IMR-90 (cell line): Measurements from ENCODE around the gene DPP6. TPM values are rescaled to one million over a fixed set of nuclear protein-coding genes. Genes with fewer than 3 reads are reported as not detected.

Experiments
- ATAC-seq: fragments of 200-7000 bp; cut with Tn5 transposase; 2 replicates; pipeline ENCODE4 v1.9.1; 2020; ENCODE audit warnings: low read depth, mild to moderate bottlenecking, moderate library complexity
- BruUV-seq: library from RNA; stranded (reverse); fragments of 400-500 nt; replicated peaks from 2 replicates; lab custom pipeline; 2021; lab: Mats Ljungman, UMichigan
- CTCF ChIA-PET: fragments of 300-600 bp; formaldehyde crosslinking; extraction: SDS; loops from one replicate; lab custom pipeline; 2021; ENCODE audit warnings: antibody characterized with exemption; lab: Yijun Ruan, JAX
- POLR2A ChIA-PET: fragments of 300-600 bp; sonication (Branson Sonifier 250); formaldehyde crosslinking; loops from one replicate; lab custom pipeline; 2022; ENCODE audit warnings: antibody characterized with exemption; ENCODE audit not compliant: unreplicated experiment; lab: Charles Lee
- DNase-seq: peaks from one replicate; pipeline ENCODE4 v3.0.0; 2013
- H2AFZ ChIP-seq: replicated peaks from 2 replicates; pipeline ENCODE3; 2013; ENCODE audit warnings: low read length, mild to moderate bottlenecking; ENCODE audit not compliant: poor library complexity
- H2AK5ac ChIP-seq: 2 replicates; pipeline ENCODE4 v1.6.1; 2013; ENCODE audit warnings: low read depth, low read length, inconsistent platforms
- H2AK9ac ChIP-seq: replicated peaks from 2 replicates; pipeline ENCODE3; 2013; ENCODE audit warnings: mild to moderate bottlenecking, low read depth, low read length, moderate library complexity; ENCODE audit not compliant: poor library complexity
- H2BK120ac ChIP-seq: 2 replicates; pipeline ENCODE4 v1.6.1; 2013; ENCODE audit warnings: low read depth, low read length, inconsistent platforms
- H2BK15ac ChIP-seq: 3 replicates; pipeline ENCODE4 v1.6.1; 2013; ENCODE audit warnings: low read depth, low read length, inconsistent platforms
- H2BK20ac ChIP-seq: 2 replicates; pipeline ENCODE4 v1.6.1; 2013; ENCODE audit warnings: low read depth, mild to moderate bottlenecking, inconsistent platforms, low read length, moderate library complexity
- H2BK5ac ChIP-seq: 2 replicates; pipeline ENCODE4 v1.6.1; 2013; ENCODE audit warnings: mild to moderate bottlenecking, low read depth, low read length, inconsistent platforms; ENCODE audit not compliant: poor library complexity, severe bottlenecking
- H3K14ac ChIP-seq: replicated peaks from 2 replicates; pipeline ENCODE4 v1.6.1; 2013; ENCODE audit warnings: low read depth, low read length, inconsistent platforms
- H3K18ac ChIP-seq: 2 replicates; pipeline ENCODE4 v1.6.1; 2013; ENCODE audit warnings: low read depth, low read length, control low read depth
- H3K23ac ChIP-seq: 2 replicates; pipeline ENCODE4 v1.6.1; 2013; ENCODE audit warnings: low read depth, low read length, inconsistent platforms
- H3K27ac ChIP-seq: 2 replicates; pipeline ENCODE4 v1.5.1; 2013; ENCODE audit warnings: mild to moderate bottlenecking, control low read depth, low read length; ENCODE audit not compliant: insufficient read depth
- H3K27me3 ChIP-seq: 2 replicates; pipeline ENCODE4 v1.6.1; 2013; ENCODE audit warnings: low read length; ENCODE audit not compliant: control insufficient read depth, insufficient read depth
- H3K36me3 ChIP-seq: 2 replicates; pipeline ENCODE4 v1.6.1; 2013; ENCODE audit warnings: low read length, mixed read lengths; ENCODE audit not compliant: control insufficient read depth, insufficient read depth
- H3K4ac ChIP-seq: 2 replicates; pipeline ENCODE4 v1.6.1; 2013; ENCODE audit warnings: low read depth, low read length, inconsistent platforms
- H3K4me1 ChIP-seq: 2 replicates; pipeline ENCODE4 v1.6.1; 2013; ENCODE audit warnings: low read length, mixed read lengths; ENCODE audit not compliant: control insufficient read depth, insufficient read depth
- H3K4me2 ChIP-seq: 2 replicates; pipeline ENCODE4 v1.6.1; 2013; ENCODE audit warnings: low read depth, mild to moderate bottlenecking, control low read depth, low read length, moderate library complexity
- H3K4me3 ChIP-seq: 2 replicates; pipeline ENCODE4 v1.5.1; 2013; ENCODE audit warnings: low read depth, mild to moderate bottlenecking, control low read depth, low read length, moderate library complexity; ENCODE audit not compliant: insufficient read depth
- H3K56ac ChIP-seq: 2 replicates; pipeline ENCODE4 v1.6.1; 2013; ENCODE audit warnings: low read length, inconsistent platforms; ENCODE audit not compliant: insufficient read depth; ENCODE audit errors: extremely low read depth
- H3K79me1 ChIP-seq, 2 experiments: 2 replicates each; pipeline ENCODE4 v1.6.1; 2013; ENCODE audit warnings: low read length in 2 of 2, inconsistent platforms in 1 of 2, low read depth in 1 of 2
- H3K9ac ChIP-seq: 2 replicates; pipeline ENCODE4 v1.6.1; 2013; ENCODE audit warnings: low read depth, low read length, control low read depth
- H3K9me1 ChIP-seq: 2 replicates; pipeline ENCODE4 v1.6.1; 2013; ENCODE audit warnings: low read length, inconsistent platforms; ENCODE audit not compliant: insufficient read depth
- H3K9me3 ChIP-seq: 2 replicates; pipeline ENCODE4 v1.6.1; 2013; ENCODE audit warnings: low read length; ENCODE audit not compliant: control insufficient read depth, insufficient read depth
- H4K20me1 ChIP-seq: 2 replicates; pipeline ENCODE4 v1.6.1; 2013; ENCODE audit warnings: low read length, inconsistent platforms; ENCODE audit not compliant: insufficient read depth
- H4K5ac ChIP-seq: 2 replicates; pipeline ENCODE4 v1.6.1; 2013; ENCODE audit warnings: mild to moderate bottlenecking, low read depth, low read length, control low read depth
- H4K8ac ChIP-seq, 2 experiments: 2 replicates each; pipeline ENCODE4 v1.6.1; 2013; ENCODE audit warnings: low read depth in 2 of 2, low read length in 2 of 2, control low read depth in 1 of 2, inconsistent platforms in 1 of 2
- H4K91ac ChIP-seq: 2 replicates; pipeline ENCODE4 v1.6.1; 2013; ENCODE audit warnings: low read depth, low read length, inconsistent platforms; ENCODE audit not compliant: insufficient read depth
- CEBPB ChIP-seq: IDR thresholded peaks from 2 replicates; pipeline ENCODE4 v1.6.1; 2012; ENCODE audit warnings: low read depth, low read length, improper control_type of control experiment
- FOS ChIP-seq: fragments of 150-350 bp; IDR thresholded peaks from 2 replicates; pipeline ENCODE4 v1.6.1; 2016; ENCODE audit warnings: low read depth, low read length
- MAFK ChIP-seq: IDR thresholded peaks from 2 replicates; pipeline ENCODE4 v1.6.1; 2012; ENCODE audit warnings: low read depth, low read length, improper control_type of control experiment
- MAZ ChIP-seq: IDR thresholded peaks from 2 replicates; pipeline ENCODE4 v1.6.1; 2012; ENCODE audit warnings: low read depth, mild to moderate bottlenecking, low read length, improper control_type of control experiment, moderate library complexity, borderline replicate concordance
- MXI1 ChIP-seq: IDR thresholded peaks from 2 replicates; pipeline ENCODE4 v1.6.1; 2012; ENCODE audit warnings: low read depth, mild to moderate bottlenecking, low read length, moderate library complexity, borderline replicate concordance
- NFE2L2 ChIP-seq: fragments of 150-350 bp; IDR thresholded peaks from 2 replicates; pipeline ENCODE4 v1.6.1; 2016; ENCODE audit warnings: low read depth, mild to moderate bottlenecking, low read length
- POLR2A ChIP-seq: IDR thresholded peaks from 2 replicates; pipeline ENCODE4 v1.6.1; 2012; ENCODE audit warnings: mild to moderate bottlenecking, low read depth, low read length
- RCOR1 ChIP-seq: IDR thresholded peaks from 2 replicates; pipeline ENCODE4 v1.6.1; 2012; ENCODE audit warnings: mild to moderate bottlenecking, low read length, improper control_type of control experiment; ENCODE audit not compliant: insufficient replicate concordance
- SMC3 ChIP-seq: fragments of 150-350 bp; IDR thresholded peaks from 2 replicates; pipeline ENCODE4 v1.6.1; 2016; ENCODE audit warnings: low read depth, mild to moderate bottlenecking, antibody characterized with exemption, low read length, moderate library complexity
- WGBS, 2 experiments: methylation state at CpG; one replicate each; pipeline versions ENCODE4 v1.1.5 to v1.1.7; 2013; ENCODE audit warnings: missing lambda C conversion rate in 2 of 2; ENCODE audit not compliant: insufficient read length in 1 of 2; ENCODE audit errors: extremely low coverage in 2 of 2; 5-methylcytosine and 5-hydroxymethylcytosine counted together
- dilution Hi-C: fragments of 300-500 bp; cut with HindIII; formaldehyde crosslinking; loops from one replicate; pipeline ENCODE4 v1.14.3; 2018; ENCODE audit warnings: low sequenced_read_pairs; ENCODE audit not compliant: unreplicated experiment
- in situ Hi-C: fragments of 300-500 bp; cut with MboI; formaldehyde crosslinking; loops from 3 replicates; pipeline ENCODE4 v1.14.3; 2019; ENCODE audit warnings: low sequenced_read_pairs, inconsistent platforms, mixed read lengths
- intact Hi-C: fragments of 100-400 bp; cut with micrococcal nuclease; formaldehyde crosslinking; loops from 2 replicates; pipeline ENCODE4 v1.10.0; 2022
- polyA plus RNA-seq, 3 experiments: library from polyadenylated mRNA; depleted of rRNA; stranded (reverse); fragments of >200 nt; gene quantifications; 2 replicates each; pipeline ENCODE4 v1.2.3, GENCODE V29; 2012; ENCODE audit warnings: low replicate concordance in 1 of 3
- total RNA-seq: library from RNA; depleted of rRNA; stranded (reverse); fragments of >200 nt; gene quantifications from 2 replicates; pipeline ENCODE4 v1.2.3, GENCODE V29; 2012

DPP6 gene
- total and polyA plus RNA-seq, 2 of the 4 experiments (the other 2 are of a cell fraction), result not detected

- no peak for DNase-seq
- Histone ChIP-seq H4K5ac (no peak overlapping the region), H3K56ac (no peak overlapping the region), H3K9me3 (peaks cover 30% of the 10 kb centered on the region), H3K27ac (no peak overlapping the region), H4K91ac (no peak overlapping the region), H3K36me3 (no peaks in the 10 kb centered on the region), H4K8ac (no peak overlapping the region), H2BK15ac (no peak overlapping the region), H3K4me2 (no peak overlapping the region), H2BK20ac (no peak overlapping the region), H4K20me1 (no peaks in the 10 kb centered on the region), H2AK5ac (no peak overlapping the region), H3K18ac (no peak overlapping the region), H2BK5ac (no peak overlapping the region), H2AK9ac (no peak overlapping the region), H3K79me1 (no peaks in the 10 kb centered on the region), H2BK120ac (no peak overlapping the region), H3K27me3 (no peaks in the 10 kb centered on the region), H3K14ac (no peak overlapping the region), H3K4me3 (no peak overlapping the region), H3K4ac (no peak overlapping the region), H2AFZ (no peak overlapping the region), H3K9me1 (no peaks in the 10 kb centered on the region), H3K4me1 (no peaks in the 10 kb centered on the region), H3K9ac (no peak overlapping the region), H3K23ac (no peak overlapping the region)
- intact Hi-C loops, result no loop called here
- in situ Hi-C loops, result no loop called here
- dilution Hi-C loops, result no loop called here
- no TSS peak for BruUV-seq
- ChIA-PET CTCF (no interaction called here), POLR2A (no interaction called here)
- no CpG with 5 or more reads among the region's 7 CpGs for WGBS, 2 experiments
- ATAC-seq, result no peak
- no peak for TF ChIP-seq MXI1
- TF ChIP-seq NFE2L2, result no peak
- TF ChIP-seq FOS, result no peak
- TF ChIP-seq RCOR1, result no peak
- no peak for TF ChIP-seq MAFK
- TF ChIP-seq MAZ, result no peak
- TF ChIP-seq CEBPB, result no peak
- TF ChIP-seq POLR2A, result no peak
- no peak for TF ChIP-seq SMC3
These were observed 740.3 kb downstream of the DPP6 start for GRCh38 chr7:154792436-154793055.
